Measurements from ENCODE around the gene LENG9.

DNA sequence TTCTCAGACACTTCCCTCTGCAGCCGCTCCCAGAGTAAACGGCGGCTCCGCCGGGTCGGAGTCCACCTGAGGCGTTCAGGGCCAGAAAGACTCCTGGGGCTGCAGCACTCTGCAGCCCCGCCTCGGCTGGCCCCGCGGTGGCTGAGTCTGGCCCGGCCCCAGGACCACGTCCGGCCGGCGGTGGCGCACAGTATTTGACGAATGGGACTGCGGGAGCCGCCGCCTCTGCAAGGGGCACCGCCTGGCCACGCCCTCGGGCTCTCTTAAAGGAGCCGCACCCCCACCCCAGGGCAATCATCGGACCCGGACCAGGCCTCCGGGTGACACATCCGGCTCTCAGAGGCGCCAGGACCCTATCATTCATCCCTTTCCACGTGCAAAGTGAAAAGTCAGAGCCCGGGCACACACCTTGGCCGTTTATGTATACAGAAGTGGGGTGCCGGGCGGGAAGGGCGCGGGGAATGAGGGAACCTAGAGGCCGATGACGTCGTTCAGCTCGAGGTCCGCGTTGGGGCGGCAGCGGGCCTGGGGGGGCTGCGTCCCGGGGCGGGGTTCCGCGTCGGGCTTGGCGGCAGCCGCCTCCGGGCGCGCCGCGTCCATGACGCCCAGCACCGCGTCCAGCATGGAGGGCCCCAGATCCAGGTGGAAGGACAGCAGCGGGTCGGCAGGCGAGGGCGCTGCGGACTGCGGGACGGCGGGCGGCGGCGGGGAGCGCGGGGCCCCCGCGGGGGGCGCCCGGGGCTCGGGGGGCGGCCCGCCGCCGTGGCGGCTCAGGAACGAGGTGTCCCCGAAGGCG lies 1.2 kb upstream of the LENG9 start:
- TF ChIP-seq YY1 (IDR thresholded peaks at IDR 0.05; ENCODE audit: low read depth) (no peak), ZBTB7A (IDR thresholded peaks at IDR 0.05; ENCODE audit: low read depth) (no peak), TAF1 (IDR thresholded peaks at IDR 0.05; ENCODE audit: low read depth) (peak; percentile 41; the same call in 1 of the 2 replicates), RAD21 (IDR thresholded peaks at IDR 0.05; ENCODE audit: low read depth) (no peak), CEBPB (IDR thresholded peaks at IDR 0.05) (no peak)
- TF ChIP-seq, protein P1, sequence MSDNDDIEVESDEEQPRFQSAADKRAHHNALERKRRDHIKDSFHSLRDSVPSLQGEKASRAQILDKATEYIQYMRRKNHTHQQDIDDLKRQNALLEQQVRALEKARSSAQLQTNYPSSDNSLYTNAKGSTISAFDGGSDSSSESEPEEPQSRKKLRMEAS (IDR thresholded peaks at IDR 0.05), result peak; percentile 96

All from Ishikawa (cell line).